Ovary (tissue), 9 donors: ENCODE results near the gene RALB. TPM values are rescaled to one million over a fixed set of nuclear protein-coding genes. Genes with fewer than 3 reads are reported as not detected.

ENCODE experiments used
- DNase-seq, 5 donors: peaks; one replicate each; pipeline ENCODE4 v3.0.0-alpha.2; 2019 to 2020
- H3K27ac ChIP-seq, 2 donors: fragments of 200-600 bp; one replicate each; pipeline versions ENCODE4 v1.5.1 to v1.8.0; 2019 to 2022
- H3K27me3 ChIP-seq: fragments of 200-600 bp; one replicate; pipeline ENCODE4 v1.8.0; 2022
- H3K36me3 ChIP-seq: fragments of 200-600 bp; sonication (generic); one replicate; pipeline ENCODE4 v1.5.1; 2019
- H3K4me1 ChIP-seq: one replicate; pipeline ENCODE4 v1.8.1; 2013; ENCODE audit warnings: mild to moderate bottlenecking, moderate library complexity; ENCODE audit not compliant: insufficient read depth
- H3K4me3 ChIP-seq: fragments of 200-600 bp; sonication (generic); one replicate; pipeline ENCODE4 v1.5.1; 2017
- H3K9me3 ChIP-seq, 2 donors: fragments of 200-600 bp in 1 of 2; sonication (generic) in 1 of 2; one replicate each; pipeline versions ENCODE4 v1.5.1 to v1.8.1; 2013 to 2019; ENCODE audit warnings: mild to moderate bottlenecking in 1 of 2, moderate library complexity in 1 of 2
- CTCF ChIP-seq, 3 donors: fragments of 450-650 bp in 2 of 3; fragments of 200-600 bp in 1 of 3; IDR thresholded peaks; one replicate each; pipeline versions ENCODE4 v1.5.1 to v1.8.0; 2016 to 2022; ENCODE audit warnings: antibody characterized with exemption in 3 of 3, mild to moderate bottlenecking in 1 of 3
- EP300 ChIP-seq: sonication (generic); formaldehyde crosslinking; IDR thresholded peaks from one replicate; pipeline ENCODE4 v1.6.1; 2017; ENCODE audit warnings: antibody characterized with exemption
- POLR2A ChIP-seq: fragments of 450-650 bp; IDR thresholded peaks from one replicate; pipeline ENCODE4 v1.6.1; 2017; ENCODE audit warnings: antibody characterized with exemption, mild to moderate bottlenecking, moderate library complexity
- WGBS, 3 donors: extraction: QIAGEN DNeasy Blood & Tissue Kit in 1 of 3; methylation state at CpG; one replicate each; pipeline versions ENCODE4 v1.1.5 to v1.1.7; 2013 to 2017; 5-methylcytosine and 5-hydroxymethylcytosine counted together
- intact Hi-C, 4 donors: fragments of 100-400 bp; cut with DNase I; formaldehyde crosslinking; loops; one replicate each; pipeline versions ENCODE4 v1.11.0 to v1.15.1; 2022 to 2023
- polyA plus RNA-seq, 2 donors: library from polyadenylated mRNA; stranded (reverse); fragments of 200-250 nt in 1 of 2; fragments of 350-450 nt in 1 of 2; fragmentation: Illumina TruSeq in 1 of 2; extraction: RNeasy Lipid Tissue Mini Kit (QIAGEN cat#74804) in 1 of 2; gene quantifications; one replicate each; pipeline ENCODE4 v1.2.3, GENCODE V29; 2013 to 2014
- total RNA-seq, 7 donors: library from RNA; depleted of rRNA in 2 of 7; stranded (reverse); fragments of >200 nt in 2 of 7; fragmentation: NEBNext Ultra II Directional in 3 of 7; extraction: Animal tissue kit (Norgen Biotek cat#: 25700) in 3 of 7; gene quantifications; one replicate each; pipeline versions ENCODE4 v1.1.0 to v1.2.4, GENCODE V29; 2016 to 2023
- donor health status: DM: no; HTN: no; CAD: no; lungs with moderate emphysema.
- donor health status: DM: no; HTN: no; CAD: no.
- donor health status: Bipolar disorder and iron deficiency.
- donor health status: DM: yes; HTN: yes; CAD: no.
- donor health status: DM: no; HTN: no; CAD: no.
- donor health status: DM: yes; HTN: yes; CAD: no.

The RALB gene
- total and polyA plus RNA-seq, 9 donors = 18.2 to 92.7 (median 34.9) TPM

DNA sequence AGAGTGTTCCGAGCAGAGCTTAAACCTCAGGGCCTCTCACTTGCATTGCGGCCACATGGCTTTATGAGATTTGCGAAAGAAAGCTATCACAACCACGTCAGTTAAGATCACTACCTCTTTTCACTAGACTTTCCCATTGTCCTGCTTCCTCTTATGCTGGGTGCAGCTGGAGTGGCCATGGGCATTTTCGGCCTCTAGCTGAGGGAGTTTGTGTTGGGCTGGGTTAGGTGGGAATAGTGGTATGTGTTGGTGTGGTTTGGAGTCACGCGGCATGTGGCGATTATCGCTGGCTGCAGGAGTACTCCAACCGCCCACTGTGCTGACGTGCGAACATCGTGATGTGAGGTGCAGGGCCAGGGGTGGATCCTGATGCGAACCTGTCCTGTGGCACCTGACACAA, 27.1 kb downstream of the RALB start:
- Histone ChIP-seq H3K4me3 (no peak overlapping the region), H3K27ac (no peak overlapping the region), H3K36me3 (no peaks in the 10 kb centered on the region), H3K9me3 (no peaks in the 10 kb centered on the region), H3K4me1 (no peaks in the 10 kb centered on the region), H3K27me3 (no peaks in the 10 kb centered on the region)
- no peak for TF ChIP-seq CTCF (IDR thresholded peaks at IDR 0.05)
- TF ChIP-seq POLR2A = no peak
- no peak for TF ChIP-seq EP300
- no peak for DNase-seq
- WGBS, 3 donors = 95 to 97% (median 95%) methylated on average over 14 of the region's 14 CpGs
- intact Hi-C loops = no loop called here

- WGBS, 3 donors = 48 to 68% (median 60%) methylated on average over 4 of the region's 4 CpGs
- no peaks in the 10 kb centered on the region for H3K27me3 ChIP-seq
- intact Hi-C loops = no loop called here
- TF ChIP-seq POLR2A (no peak), CTCF (IDR thresholded peaks at IDR 0.05) (no peak), EP300 (no peak)
- H3K4me3 ChIP-seq = no peak overlapping the region
- no peak overlapping the region for H3K27ac ChIP-seq
- H3K4me1 ChIP-seq = no peaks in the 10 kb centered on the region
- no peaks in the 10 kb centered on the region for H3K36me3 ChIP-seq
- DNase-seq = no peak
- no peaks in the 10 kb centered on the region for H3K9me3 ChIP-seq
Measured at GRCh38 chr2:120283649-120284048, 31.0 kb downstream of the RALB start.

DNA sequence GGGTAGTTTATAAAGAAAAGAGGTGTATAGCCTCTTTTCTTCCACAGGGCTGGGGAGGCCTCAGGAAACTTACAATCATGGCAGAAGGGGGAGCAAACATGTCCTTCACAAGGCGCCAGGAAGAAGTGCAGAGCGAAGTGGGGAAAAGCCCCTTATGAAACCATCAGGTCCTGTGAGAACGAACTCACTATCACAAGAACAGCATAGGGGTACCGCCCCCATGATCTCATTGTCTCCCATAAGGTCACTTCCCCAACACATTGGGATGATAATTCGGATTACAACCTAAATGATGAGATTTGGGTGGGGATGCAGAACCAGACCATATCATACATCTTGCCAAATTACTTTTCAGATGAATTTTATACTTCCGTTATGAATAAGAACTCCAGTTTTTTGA, 32.4 kb downstream of the RALB start:
- DNase-seq = no peak
- H3K9me3 ChIP-seq = no peaks in the 10 kb centered on the region
- no peaks in the 10 kb centered on the region for H3K36me3 ChIP-seq
- no peaks in the 10 kb centered on the region for H3K27me3 ChIP-seq
- WGBS, 3 donors = 88 to 95% (median 88%) methylated on average over 6 of the region's 6 CpGs
- no peak overlapping the region for H3K27ac ChIP-seq
- H3K4me3 ChIP-seq = no peak overlapping the region
- no peak for TF ChIP-seq EP300
- no peak for TF ChIP-seq POLR2A
- no peak for TF ChIP-seq CTCF (IDR thresholded peaks at IDR 0.05)
- intact Hi-C loops = no loop called here
- no peaks in the 10 kb centered on the region for H3K4me1 ChIP-seq

DNA sequence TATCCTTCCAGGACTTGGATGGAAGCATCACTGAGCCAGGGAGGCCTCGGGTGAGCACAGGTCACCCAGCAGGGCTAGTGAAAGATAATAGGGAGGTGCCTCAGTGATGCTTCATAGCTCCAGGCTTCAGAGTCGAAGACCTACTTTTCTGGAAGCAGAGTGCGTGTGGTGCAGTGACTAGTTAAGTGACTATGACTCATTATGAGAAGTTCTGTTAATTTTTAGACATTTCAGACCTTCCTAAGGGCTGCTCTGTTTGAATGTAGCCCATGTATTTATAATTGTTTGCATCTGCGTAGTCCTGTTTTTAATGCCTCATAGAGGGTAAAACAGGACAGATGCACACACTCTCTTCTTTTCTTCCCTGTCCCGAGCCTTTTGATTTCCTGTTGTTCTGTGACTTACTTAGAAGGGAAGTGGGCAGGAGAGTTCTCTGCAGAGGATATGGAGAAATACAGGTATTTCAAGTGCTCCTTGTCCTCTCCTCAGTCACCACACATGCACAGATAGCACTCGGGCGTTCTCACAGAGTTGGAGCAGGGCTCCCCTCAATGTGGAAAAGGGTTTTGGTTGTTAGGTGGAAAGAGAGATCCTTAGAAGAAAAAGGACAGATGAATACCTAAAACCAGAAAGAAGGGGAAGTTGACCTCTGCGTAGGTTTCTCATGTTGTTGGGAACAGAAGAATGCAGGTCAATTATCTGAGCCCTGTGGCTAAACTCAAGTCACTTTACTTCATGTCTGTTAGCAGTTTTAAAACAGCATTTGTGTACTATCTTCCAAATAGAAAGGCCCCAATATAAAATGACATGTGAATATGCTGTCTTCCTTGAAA, 34.7 kb downstream of the RALB start:
- Histone ChIP-seq H3K27me3 (no peaks in the 10 kb centered on the region), H3K4me3 (no peak overlapping the region), H3K36me3 (no peaks in the 10 kb centered on the region), H3K4me1 (no peaks in the 10 kb centered on the region), H3K27ac (no peak overlapping the region), H3K9me3 (no peaks in the 10 kb centered on the region)
- TF ChIP-seq POLR2A = no peak
- no peak for TF ChIP-seq CTCF (IDR thresholded peaks at IDR 0.05)
- TF ChIP-seq EP300 = no peak
- no peak for DNase-seq
- WGBS, 3 donors = 73 to 82% (median 80%) methylated on average over 8 of the region's 8 CpGs
- intact Hi-C loops = no loop called here
